SK-N-SH (cell line): ENCODE data around the gene TTC7B. TPM values are rescaled to one million over a fixed set of nuclear protein-coding genes. Genes with fewer than 3 reads are reported as not detected.
A peak's percentile ranks its signal among the peaks of the same experiment; 100 is the strongest.

ENCODE experiments used
- CTCF ChIA-PET: fragments of 300-600, 350-600 bp; formaldehyde crosslinking; extraction: SDS; loops from one replicate; lab custom pipeline; 2021; lab: Yijun Ruan, JAX
- POLR2A ChIA-PET: fragments of 350-600 bp; sonication (Branson Sonifier 250); formaldehyde crosslinking; extraction: SDS; loops from one replicate; lab custom pipeline; 2020; ENCODE audit warnings: antibody characterized with exemption, inconsistent platforms; lab: Yijun Ruan, JAX
- DNase-seq: peaks from one replicate; pipeline ENCODE4 v3.0.0; 2012
- H2AFZ ChIP-seq: fragments of 200-600 bp; sonication (generic); 2 replicates; pipeline ENCODE4 v1.8.1; 2016; ENCODE audit warnings: antibody characterized with exemption, mild to moderate bottlenecking, low read depth
- H3F3A ChIP-seq: fragments of 200-600 bp; sonication (generic); replicated peaks from 2 replicates; pipeline ENCODE3; 2016; ENCODE audit warnings: antibody characterized with exemption, mild to moderate bottlenecking; ENCODE audit not compliant: insufficient read depth
- H3K27ac ChIP-seq, 2 experiments: fragments of 200-500 bp in 1 of 2; fragments of 200-600 bp in 1 of 2; sonication (Bioruptor generic) in 1 of 2; sonication (generic), shearing (Covaris generic) in 1 of 2; 2 replicates each; pipeline versions ENCODE4 v1.5.1 to v1.6.1; 2014 to 2016; ENCODE audit warnings: low read depth in 2 of 2, inconsistent platforms in 1 of 2, low read length in 1 of 2, mild to moderate bottlenecking in 1 of 2, mixed read lengths in 1 of 2
- H3K27me3 ChIP-seq: fragments of 200-600 bp; sonication (generic), shearing (Covaris generic); 2 replicates; pipeline ENCODE4 v1.6.1; 2016; ENCODE audit warnings: mixed run types; ENCODE audit not compliant: insufficient read depth
- H3K36me3 ChIP-seq, 2 experiments: fragments of 200-500 bp in 1 of 2; fragments of 200-600 bp in 1 of 2; sonication (Bioruptor generic) in 1 of 2; sonication (generic) in 1 of 2; replicated peaks in 1 of 2; 2 replicates each; pipeline versions ENCODE3 to v1.5.1; 2014 to 2016; ENCODE audit warnings: low read length in 1 of 2, mild to moderate bottlenecking in 1 of 2; ENCODE audit not compliant: insufficient read depth in 2 of 2, control insufficient read depth in 1 of 2
- H3K4me1 ChIP-seq, 2 experiments: fragments of 200-500 bp in 1 of 2; fragments of 200-600 bp in 1 of 2; sonication (Bioruptor generic) in 1 of 2; sonication (generic), shearing (Covaris generic) in 1 of 2; 2 replicates each; pipeline versions ENCODE4 v1.5.1 to v1.6.1; 2014 to 2016; ENCODE audit warnings: low read depth in 1 of 2, low read length in 1 of 2, mixed run types in 1 of 2; ENCODE audit not compliant: insufficient read depth in 2 of 2, control insufficient read depth in 1 of 2
- H3K4me2 ChIP-seq: fragments of 200-600 bp; sonication (generic), shearing (Covaris generic); 2 replicates; pipeline ENCODE4 v1.6.1; 2017; ENCODE audit warnings: mixed run types
- H3K4me3 ChIP-seq, 2 experiments: fragments of 200-500 bp in 1 of 2; fragments of 200-600 bp in 1 of 2; sonication (Bioruptor generic) in 1 of 2; sonication (generic), shearing (Covaris generic) in 1 of 2; 2 replicates each; pipeline versions ENCODE4 v1.5.1 to v1.8.1; 2014 to 2016; ENCODE audit warnings: low read depth in 2 of 2, inconsistent platforms in 1 of 2, low read length in 1 of 2, mild to moderate bottlenecking in 1 of 2, mixed read lengths in 1 of 2, moderate library complexity in 1 of 2
- H3K79me2 ChIP-seq: fragments of 200-600 bp; sonication (generic); 2 replicates; pipeline ENCODE4 v1.8.1; 2017; ENCODE audit warnings: mild to moderate bottlenecking; ENCODE audit not compliant: insufficient read depth
- H3K9ac ChIP-seq: fragments of 200-600 bp; sonication (generic); 2 replicates; pipeline ENCODE4 v1.6.1; 2017; ENCODE audit warnings: mixed run types
- H3K9me2 ChIP-seq: fragments of 200-600 bp; sonication (generic); 2 replicates; pipeline ENCODE4 v1.6.1; 2017; ENCODE audit warnings: mixed run types
- H3K9me3 ChIP-seq: fragments of 200-600 bp; sonication (generic); 2 replicates; pipeline ENCODE4 v1.6.1; 2017; ENCODE audit warnings: mixed run types, mild to moderate bottlenecking, moderate library complexity
- H4K20me1 ChIP-seq: fragments of 200-600 bp; sonication (generic); 2 replicates; pipeline ENCODE4 v1.6.1; 2017; ENCODE audit warnings: mild to moderate bottlenecking, mixed run types; ENCODE audit not compliant: insufficient read depth
- CHD2 ChIP-seq: fragments of 150-350 bp; IDR thresholded peaks from 2 replicates; pipeline ENCODE4 v1.6.1; 2018; ENCODE audit warnings: low read length; ENCODE audit not compliant: partially characterized antibody
- CTCF ChIP-seq: fragments of 200-600 bp; sonication (generic); IDR thresholded peaks from 2 replicates; pipeline ENCODE4 v1.6.1; 2017; ENCODE audit warnings: antibody characterized with exemption, mild to moderate bottlenecking, moderate library complexity
- ELF1 ChIP-seq: IDR thresholded peaks from 2 replicates; pipeline ENCODE4 v1.4.0; 2012
- EP300 ChIP-seq, 2 experiments: IDR thresholded peaks; 2 replicates each; pipeline versions ENCODE4 v1.4.0 to v1.6.1; 2012; ENCODE audit warnings: borderline replicate concordance in 1 of 2, low read depth in 1 of 2, low read length in 1 of 2
- FOXJ3 ChIP-seq: sonication (generic); formaldehyde crosslinking; IDR thresholded peaks from 2 replicates; pipeline ENCODE4 v1.5.1; 2020; ENCODE audit warnings: mild to moderate bottlenecking, missing genetic modification reagents
- GABPA ChIP-seq: IDR thresholded peaks from 2 replicates; pipeline ENCODE4 v1.4.0; 2012; ENCODE audit warnings: low read depth, mild to moderate bottlenecking
- GATA2 ChIP-seq: sonication (generic); formaldehyde crosslinking; IDR thresholded peaks from 2 replicates; pipeline ENCODE4 v1.5.0; 2020; ENCODE audit warnings: mild to moderate bottlenecking, missing genetic modification reagents
- MEF2A ChIP-seq: IDR thresholded peaks from 2 replicates; pipeline ENCODE4 v1.4.0; 2012; ENCODE audit warnings: low read depth, borderline replicate concordance
- NRF1 ChIP-seq: IDR thresholded peaks from 2 replicates; pipeline ENCODE4 v1.6.1; 2012; ENCODE audit warnings: low read depth, mild to moderate bottlenecking, low read length
- PBX3 ChIP-seq: IDR thresholded peaks from 2 replicates; pipeline ENCODE4; 2012
- TAF1 ChIP-seq: IDR thresholded peaks from 2 replicates; pipeline ENCODE4 v1.6.1; 2012; ENCODE audit warnings: low read depth, mild to moderate bottlenecking, low read length, moderate library complexity, borderline replicate concordance
- TCF12 ChIP-seq: IDR thresholded peaks from 2 replicates; pipeline ENCODE4 v1.4.0; 2012
- USF1 ChIP-seq: IDR thresholded peaks from 2 replicates; pipeline ENCODE4 v1.4.0; 2012; ENCODE audit warnings: low read depth, borderline replicate concordance
- WGBS: methylation state at CpG from one replicate; pipeline ENCODE4 v1.1.6; 2017; ENCODE audit warnings: low lambda C conversion rate; 5-methylcytosine and 5-hydroxymethylcytosine counted together
- polyA plus RNA-seq, 3 experiments: library from polyadenylated mRNA; depleted of rRNA; stranded (reverse); fragments of >200 nt; gene quantifications; 2 replicates each; pipeline ENCODE4 v1.2.3, GENCODE V29; 2012
- TF ChIP-seq, protein P1 (sequence below): IDR thresholded peaks from 2 replicates; pipeline ENCODE4 v1.6.1; 2012; ENCODE audit warnings: mild to moderate bottlenecking, low read depth, low read length, moderate library complexity

TTC7B gene
- polyA plus RNA-seq, 1 of the 3 experiments (the other 2 are of a cell fraction) = 43.1 TPM

DNA sequence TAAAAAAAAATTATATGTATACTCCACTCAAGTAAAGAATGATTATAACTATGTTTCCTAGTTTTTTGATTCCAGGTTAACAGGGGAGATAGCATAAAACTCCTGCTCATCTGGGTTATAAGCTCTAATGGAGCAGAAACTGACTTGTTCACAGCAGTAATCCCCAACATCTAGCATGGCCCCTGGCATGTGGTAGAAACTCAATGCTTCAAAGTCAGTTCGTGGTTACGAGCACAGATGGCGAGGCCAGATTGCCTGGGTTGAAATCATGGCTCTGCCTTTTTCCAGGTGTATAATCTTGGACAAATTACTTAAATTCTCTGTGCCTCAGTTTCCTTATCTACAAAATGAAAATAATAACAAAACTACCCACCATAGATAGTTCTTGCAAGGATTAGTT is 183.8 kb downstream of the TTC7B start:
- POLR2A ChIA-PET = no interaction called here
- Histone ChIP-seq H3K9me2 (no peaks in the 10 kb centered on the region), H3K27ac (no peak overlapping the region), H3K79me2 (no peaks in the 10 kb centered on the region), H3K36me3 (peaks cover 0 to 8% of the 10 kb centered on the region in 2 experiments), H3K4me3 (no peak overlapping the region), H3K9ac (no peak overlapping the region), H3K4me2 (no peak overlapping the region), H2AFZ (no peak overlapping the region), H3F3A (no peaks in the 10 kb centered on the region), H3K4me1 (peaks cover 0 to 18% of the 10 kb centered on the region in 2 experiments; a peak in 2 of 4 replicates), H3K9me3 (no peaks in the 10 kb centered on the region), H3K27me3 (no peaks in the 10 kb centered on the region), H4K20me1 (no peaks in the 10 kb centered on the region)
- CTCF ChIA-PET = no interaction called here
- 94% methylated on average over 3 of the region's 3 CpGs for WGBS
- TF ChIP-seq TCF12 = peak; percentile 7; the same call in 1 of the 2 replicates
- TF ChIP-seq GABPA = no peak
- TF ChIP-seq CTCF = no peak
- no peak for DNase-seq

- CTCF ChIA-PET = interaction anchor here (0.7 kb wide), 1 partner anchor 8 kb away, joined by 3 read pairs; no protein-coding TSS in a partner anchor
- Histone ChIP-seq H3F3A (no peaks in the 10 kb centered on the region), H3K9me3 (no peaks in the 10 kb centered on the region), H3K27ac (no peak overlapping the region), H3K27me3 (no peaks in the 10 kb centered on the region), H3K79me2 (no peaks in the 10 kb centered on the region), H2AFZ (no peak overlapping the region), H4K20me1 (no peaks in the 10 kb centered on the region), H3K9ac (no peak overlapping the region), H3K9me2 (no peaks in the 10 kb centered on the region), H3K4me1 (peaks cover 0 to 19% of the 10 kb centered on the region in 2 experiments; a peak in 2 of 4 replicates), H3K4me2 (no peak overlapping the region), H3K4me3 (no peak overlapping the region), H3K36me3 (peaks cover 0 to 8% of the 10 kb centered on the region in 2 experiments)
- POLR2A ChIA-PET = no interaction called here
- TF ChIP-seq CHD2 (no peak), FOXJ3 (CRISPR knock-in tag) (no peak), TAF1 (no peak), ELF1 (no peak), USF1 (no peak), PBX3 (no peak), GATA2 (CRISPR knock-in tag) (no peak), MEF2A (no peak), EP300 (IDR thresholded peaks at IDR 0.05; ENCODE audit: borderline replicate concordance in 1 of 2, low read depth in 1 of 2, low read length in 1 of 2) (no peak), CTCF (no peak), NRF1 (no peak)
- TF ChIP-seq, protein P1, sequence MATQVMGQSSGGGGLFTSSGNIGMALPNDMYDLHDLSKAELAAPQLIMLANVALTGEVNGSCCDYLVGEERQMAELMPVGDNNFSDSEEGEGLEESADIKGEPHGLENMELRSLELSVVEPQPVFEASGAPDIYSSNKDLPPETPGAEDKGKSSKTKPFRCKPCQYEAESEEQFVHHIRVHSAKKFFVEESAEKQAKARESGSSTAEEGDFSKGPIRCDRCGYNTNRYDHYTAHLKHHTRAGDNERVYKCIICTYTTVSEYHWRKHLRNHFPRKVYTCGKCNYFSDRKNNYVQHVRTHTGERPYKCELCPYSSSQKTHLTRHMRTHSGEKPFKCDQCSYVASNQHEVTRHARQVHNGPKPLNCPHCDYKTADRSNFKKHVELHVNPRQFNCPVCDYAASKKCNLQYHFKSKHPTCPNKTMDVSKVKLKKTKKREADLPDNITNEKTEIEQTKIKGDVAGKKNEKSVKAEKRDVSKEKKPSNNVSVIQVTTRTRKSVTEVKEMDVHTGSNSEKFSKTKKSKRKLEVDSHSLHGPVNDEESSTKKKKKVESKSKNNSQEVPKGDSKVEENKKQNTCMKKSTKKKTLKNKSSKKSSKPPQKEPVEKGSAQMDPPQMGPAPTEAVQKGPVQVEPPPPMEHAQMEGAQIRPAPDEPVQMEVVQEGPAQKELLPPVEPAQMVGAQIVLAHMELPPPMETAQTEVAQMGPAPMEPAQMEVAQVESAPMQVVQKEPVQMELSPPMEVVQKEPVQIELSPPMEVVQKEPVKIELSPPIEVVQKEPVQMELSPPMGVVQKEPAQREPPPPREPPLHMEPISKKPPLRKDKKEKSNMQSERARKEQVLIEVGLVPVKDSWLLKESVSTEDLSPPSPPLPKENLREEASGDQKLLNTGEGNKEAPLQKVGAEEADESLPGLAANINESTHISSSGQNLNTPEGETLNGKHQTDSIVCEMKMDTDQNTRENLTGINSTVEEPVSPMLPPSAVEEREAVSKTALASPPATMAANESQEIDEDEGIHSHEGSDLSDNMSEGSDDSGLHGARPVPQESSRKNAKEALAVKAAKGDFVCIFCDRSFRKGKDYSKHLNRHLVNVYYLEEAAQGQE = no peak
- no peak for DNase-seq
- 96% methylated on average over 12 of the region's 12 CpGs for WGBS
These were observed 185.9 kb downstream of the TTC7B start for GRCh38 chr14:90630171-90630806.
